K562 (cell line): ENCODE data around the gene SLCO2A1. TPM values are rescaled to one million over a fixed set of nuclear protein-coding genes. Genes with fewer than 3 reads are reported as not detected.

Experiments
- ATAC-seq: fragments of 200-7000 bp; cut with Tn5 transposase; 3 replicates; pipeline ENCODE4 v1.9.1; 2020; ENCODE audit warnings: moderate library complexity
- BruUV-seq: library from RNA; stranded (reverse); fragments of 400-500 nt; replicated peaks from 2 replicates; lab custom pipeline; 2021; lab: Mats Ljungman, UMichigan
- CTCF ChIA-PET: fragments of 300-600 bp; formaldehyde crosslinking; extraction: SDS; loops from one replicate; lab custom pipeline; 2021; ENCODE audit warnings: low intra/inter-chr PET ratio; lab: Yijun Ruan, JAX
- POLR2A ChIA-PET: fragments of 300-600, 350-650 bp; sonication (Branson Sonifier 250); formaldehyde crosslinking; extraction: SDS; loops from one replicate; lab custom pipeline; 2021; ENCODE audit warnings: antibody characterized with exemption, inconsistent platforms; lab: Yijun Ruan, JAX
- DNase-seq, 4 experiments: peaks; one replicate each; pipeline versions ENCODE4 v3.0.0 to v3.0.0-alpha.2; 2011 to 2018; ENCODE audit warnings: low spot score in 3 of 4, mixed read lengths in 3 of 4; ENCODE audit errors: extremely low read depth in 1 of 4
- FAIRE-seq: peaks from 2 replicates; lab custom pipeline; 2011; peaks lifted over from hg19 to GRCh38; lab: Jason Lieb, UNC
- H2AFZ ChIP-seq: 2 replicates; pipeline ENCODE4 v1.6.0; 2011; ENCODE audit warnings: low read depth, low read length, control low read depth, inconsistent platforms
- H3K27ac ChIP-seq: fragments of 200-600 bp; 3 replicates; pipeline ENCODE4 v1.8.0; 2011; ENCODE audit warnings: low read depth, mild to moderate bottlenecking, control low read depth, inconsistent platforms, low read length, moderate library complexity, mixed read lengths; ENCODE audit errors: extremely low read depth
- H3K27me3 ChIP-seq, 2 experiments: fragments of 300-600 bp in 1 of 2; 2 replicates in 1 of 2; 3 replicates in 1 of 2; pipeline versions ENCODE4 v1.6.0 to v1.8.0; 2011; ENCODE audit warnings: inconsistent platforms in 2 of 2, low read length in 2 of 2, mild to moderate bottlenecking in 1 of 2, mixed read lengths in 1 of 2, moderate library complexity in 1 of 2; ENCODE audit not compliant: control insufficient read depth in 2 of 2, insufficient read depth in 2 of 2
- H3K36me3 ChIP-seq: fragments of 300-600 bp; 3 replicates; pipeline ENCODE4 v1.8.0; 2011; ENCODE audit warnings: mild to moderate bottlenecking, low read length, inconsistent platforms; ENCODE audit not compliant: control insufficient read depth, insufficient read depth
- H3K4me1 ChIP-seq, 2 experiments: fragments of 200-600 bp in 1 of 2; replicated peaks in 1 of 2; 2 replicates in 1 of 2; 3 replicates in 1 of 2; pipeline versions ENCODE4 v1.5.1 to v1.8.0; 2011; ENCODE audit warnings: inconsistent platforms in 2 of 2, low read length in 2 of 2, mild to moderate bottlenecking in 1 of 2, mixed read lengths in 1 of 2, moderate library complexity in 1 of 2; ENCODE audit not compliant: control insufficient read depth in 2 of 2, insufficient read depth in 2 of 2
- H3K4me2 ChIP-seq: 2 replicates; pipeline ENCODE4 v1.6.1; 2011; ENCODE audit warnings: low read length, control low read depth, inconsistent platforms, mixed read lengths; ENCODE audit not compliant: insufficient read depth
- H3K4me3 ChIP-seq: fragments of 200-600 bp; sonication (generic), shearing (Covaris generic); 2 replicates; pipeline ENCODE4 v1.5.1; 2016; ENCODE audit warnings: control low read depth, inconsistent platforms
- H3K79me2 ChIP-seq: fragments of 200-600 bp; 3 replicates; pipeline ENCODE4 v1.8.0; 2011; ENCODE audit warnings: low read length, inconsistent platforms; ENCODE audit not compliant: control insufficient read depth, insufficient read depth
- H3K9ac ChIP-seq, 2 experiments: 2 replicates each; pipeline versions ENCODE4 v1.6.0 to v1.6.1; 2011; ENCODE audit warnings: low read depth in 2 of 2, low read length in 2 of 2, control low read depth in 1 of 2, inconsistent platforms in 1 of 2, mild to moderate bottlenecking in 1 of 2, mixed read lengths in 1 of 2; ENCODE audit not compliant: insufficient read depth in 1 of 2
- H3K9me1 ChIP-seq: one replicate; pipeline ENCODE4 v1.6.0; 2011; ENCODE audit warnings: inconsistent platforms, mild to moderate bottlenecking, low read length, moderate library complexity; ENCODE audit not compliant: control insufficient read depth, insufficient read depth
- H3K9me3 ChIP-seq: replicated peaks from 2 replicates; pipeline ENCODE4 v1.5.1; 2011; ENCODE audit warnings: low read depth, low read length, inconsistent platforms; ENCODE audit not compliant: control insufficient read depth, insufficient read depth
- H4K20me1 ChIP-seq: replicated peaks from 2 replicates; pipeline ENCODE4 v1.6.1; 2011; ENCODE audit warnings: low read length, inconsistent platforms, mixed read lengths; ENCODE audit not compliant: control insufficient read depth, insufficient read depth
- BHLHE40 ChIP-seq: IDR thresholded peaks from 2 replicates; pipeline ENCODE4 v1.6.1; 2011; ENCODE audit warnings: low read length, improper control_type of control experiment
- HMG20A ChIP-seq: fragments of 450-650 bp; formaldehyde crosslinking; conservative IDR thresholded peaks from 2 replicates; pipeline ENCODE4 v1.4.0; 2020; ENCODE audit warnings: mild to moderate bottlenecking, mixed read lengths
- HSF4 ChIP-seq: fragments of 250-450 bp; sonication (Bioruptor Pico); IDR thresholded peaks from 2 replicates; pipeline ENCODE4 v2.1.2; 2022; ENCODE audit warnings: mild to moderate bottlenecking, moderate library complexity, borderline replicate concordance
- SPI1 ChIP-seq: IDR thresholded peaks from 2 replicates; pipeline ENCODE4 v1.6.1; 2011; ENCODE audit warnings: low read depth, low read length, control low read depth, borderline replicate concordance
- U2AF2 ChIP-seq: fragments of 200-400 bp; formaldehyde crosslinking; optimal IDR thresholded peaks from 2 replicates; pipeline ENCODE3; 2017; ENCODE audit warnings: low read depth, mild to moderate bottlenecking, low read length
- WGBS: fragments of 100-300 bp; shearing (Covaris generic); methylation state at CpG from one replicate; pipeline ENCODE4 v1.1.6; 2016; ENCODE audit warnings: low coverage, mixed read lengths; ENCODE audit not compliant: insufficient coverage; ENCODE audit errors: missing lambda C conversion rate; 5-methylcytosine and 5-hydroxymethylcytosine counted together
- in situ Hi-C: fragments of 300-500 bp; cut with MboI; formaldehyde crosslinking; loops from 4 replicates; pipeline ENCODE4 v1.15.0; 2018; ENCODE audit warnings: inconsistent platforms, mixed read lengths
- intact Hi-C: fragments of 100-400 bp; cut with micrococcal nuclease; formaldehyde crosslinking; loops from 2 replicates; pipeline ENCODE4 v1.14.2; 2022
- polyA plus RNA-seq, 8 experiments: library from polyadenylated mRNA; depleted of rRNA in 4 of 8; stranded (reverse) in 5 of 8; unstranded in 3 of 8; fragments of >200 nt; fragmentation: Nextera tagmentation in 2 of 8; fragmentation: Illumina TruSeq in 1 of 8; extraction: Ambion mirVana in 2 of 8; extraction: Trizol in 1 of 8; gene quantifications; 2 replicates each; pipeline versions ENCODE4 v1.2.1 to v1.2.3, GENCODE V29; 2011 to 2014; ENCODE audit warnings: inconsistent platforms in 1 of 8, missing spikeins in 1 of 8
- total RNA-seq, 7 experiments: library from RNA; depleted of rRNA in 6 of 7; stranded (reverse); fragments of >200 nt in 6 of 7; fragmentation: Illumina TruSeq in 2 of 7; extraction: Trizol in 2 of 7; gene quantifications; 2 replicates each; pipeline versions ENCODE4 v1.2.1 to v1.2.3, GENCODE V29; 2011 to 2021; ENCODE audit warnings: low replicate concordance in 1 of 7

Gene SLCO2A1
- total and polyA plus RNA-seq, 9 of the 15 experiments (the other 6 are each of a cell fraction or from before 2014, with no cell fraction given): 0.16 to 1.0 TPM; not detected in 7

GRCh38 chr3:133890972-133891644 is 138.6 kb downstream of the SLCO2A1 start (continued):
- no peak for TF ChIP-seq HMG20A (CRISPR knock-in tag)
- TF ChIP-seq HSF4 (CRISPR knock-in tag): no peak
- no peak for TF ChIP-seq BHLHE40
- TF ChIP-seq, all 486 proteins: peak for 0

- Histone ChIP-seq H3K4me3 (no peak overlapping the region), H3K9me1 (no peaks in the 10 kb centered on the region), H3K9me3 (no peaks in the 10 kb centered on the region), H3K79me2 (peaks cover 18% of the 10 kb centered on the region), H4K20me1 (0 out of 2 replicates have a peak, but pooled peaks cover 3% of the 10 kb centered on the region), H3K27ac (no peak overlapping the region), H3K4me2 (no peak overlapping the region), H3K27me3 (no peaks in the 10 kb centered on the region), H3K9ac (no peak overlapping the region), H3K36me3 (no peaks in the 10 kb centered on the region), H2AFZ (no peak overlapping the region), H3K4me1 (peaks cover 24 to 28% of the 10 kb centered on the region in 2 experiments; a peak in 4 of 5 replicates)
- DNase-seq: no peak
- TF ChIP-seq U2AF2 (no peak), SPI1 (peak; percentile 76)
- in situ Hi-C loops: no loop called here
- CTCF ChIA-PET: no interaction called here
- intact Hi-C loops: no loop called here
- BruUV-seq: no TSS peak
- POLR2A ChIA-PET: no interaction called here
- 100% methylated on average over 1 of the region's 2 CpGs for WGBS
- no peak for ATAC-seq
- no peak for FAIRE-seq
These were observed 139.7 kb downstream of the SLCO2A1 start for GRCh38 chr3:133890037-133890436.
